GM23338 (cell line): ENCODE data around the gene NRP2. TPM values are rescaled to one million over a fixed set of nuclear protein-coding genes. Genes with fewer than 3 reads are reported as not detected.

Source experiments
- ATAC-seq: fragments of 200-7000 bp; cut with Tn5 transposase; 3 replicates; pipeline ENCODE4 v1.9.1; 2020
- DNase-seq: peaks from one replicate; pipeline ENCODE4 v3.0.0-alpha.2; 2015; ENCODE audit warnings: low spot score
- H2AFZ ChIP-seq: fragments of 200-600 bp; sonication (generic); 2 replicates; pipeline ENCODE4 v1.8.0; 2016; ENCODE audit warnings: antibody characterized with exemption, mild to moderate bottlenecking, moderate library complexity
- H3F3A ChIP-seq: fragments of 200-600 bp; sonication (generic); replicated peaks from 2 replicates; pipeline ENCODE4 v1.8.0; 2017; ENCODE audit warnings: antibody characterized with exemption, mixed run types, low read depth
- H3K27ac ChIP-seq: fragments of 200-600 bp; sonication (generic); 2 replicates; pipeline ENCODE4 v1.6.1; 2016; ENCODE audit warnings: low read depth
- H3K27me3 ChIP-seq: fragments of 200-600 bp; sonication (generic); 2 replicates; pipeline ENCODE4 v1.8.0; 2016; ENCODE audit warnings: mild to moderate bottlenecking, mixed run types, moderate library complexity; ENCODE audit not compliant: insufficient read depth
- H3K36me3 ChIP-seq: fragments of 200-600 bp; sonication (generic); 2 replicates; pipeline ENCODE4 v1.8.0; 2016; ENCODE audit warnings: mild to moderate bottlenecking; ENCODE audit not compliant: insufficient read depth
- H3K4me1 ChIP-seq: fragments of 200-600 bp; sonication (generic); 2 replicates; pipeline ENCODE4 v1.8.0; 2016; ENCODE audit warnings: mild to moderate bottlenecking, moderate library complexity; ENCODE audit not compliant: insufficient read depth
- H3K4me2 ChIP-seq: fragments of 200-600 bp; sonication (generic); 2 replicates; pipeline ENCODE4 v1.7.1; 2017; ENCODE audit warnings: mixed run types
- H3K4me3 ChIP-seq: fragments of 200-600 bp; sonication (generic); 2 replicates; pipeline ENCODE4 v1.6.1; 2016; ENCODE audit warnings: mixed run types
- H3K79me2 ChIP-seq: fragments of 200-600 bp; sonication (generic); replicated peaks from 2 replicates; pipeline ENCODE4 v1.8.0; 2017; ENCODE audit warnings: mild to moderate bottlenecking; ENCODE audit not compliant: insufficient read depth
- H3K9me2 ChIP-seq: fragments of 200-600 bp; sonication (generic); 2 replicates; pipeline ENCODE4 v1.8.0; 2017; ENCODE audit not compliant: insufficient read depth
- H4K20me1 ChIP-seq: fragments of 200-600 bp; sonication (generic); replicated peaks from 2 replicates; pipeline ENCODE4 v1.8.0; 2017; ENCODE audit warnings: mild to moderate bottlenecking; ENCODE audit not compliant: insufficient read depth
- H3K27ac Mint-ChIP-seq: 2 replicates; pipeline ENCODE4 v1.8.0; 2020; ENCODE audit warnings: inconsistent platforms, mild to moderate bottlenecking, moderate library complexity, mixed read lengths
- H3K27me3 Mint-ChIP-seq: 3 replicates; pipeline ENCODE4 v1.8.0; 2022; ENCODE audit warnings: low read depth, mild to moderate bottlenecking, moderate library complexity, mixed read lengths, inconsistent platforms; ENCODE audit not compliant: insufficient read depth, poor library complexity
- H3K36me3 Mint-ChIP-seq: 3 replicates; pipeline ENCODE4 v1.8.0; 2021; ENCODE audit warnings: low read depth, mild to moderate bottlenecking, inconsistent platforms, moderate library complexity, mixed read lengths
- H3K4me1 Mint-ChIP-seq: 3 replicates; pipeline ENCODE4 v1.8.0; 2020; ENCODE audit warnings: mild to moderate bottlenecking, inconsistent platforms, mixed read lengths
- H3K4me3 Mint-ChIP-seq: 3 replicates; pipeline ENCODE4 v1.8.0; 2021; ENCODE audit warnings: moderate library complexity, mild to moderate bottlenecking, inconsistent platforms, mixed read lengths
- H3K9me3 Mint-ChIP-seq: 3 replicates; pipeline ENCODE4 v1.8.0; 2020; ENCODE audit warnings: moderate library complexity, mild to moderate bottlenecking, inconsistent platforms, mixed read lengths
- CREB1 ChIP-seq: fragments of 250-450 bp; sonication (Bioruptor Pico); IDR thresholded peaks from 2 replicates; pipeline ENCODE4 v1.5.0; 2020; ENCODE audit warnings: low read depth, mild to moderate bottlenecking, moderate library complexity
- EZH2phosphoT487 ChIP-seq: fragments of 200-600 bp; sonication (generic); IDR thresholded peaks from one replicate; pipeline ENCODE4 v1.8.1; 2018; ENCODE audit warnings: antibody characterized with exemption; ENCODE audit not compliant: unreplicated experiment
- JUNB ChIP-seq: IDR thresholded peaks from one replicate; pipeline ENCODE4 v1.6.1; 2016; ENCODE audit warnings: antibody characterized with exemption; ENCODE audit not compliant: unreplicated experiment
- NANOG ChIP-seq: IDR thresholded peaks from 2 replicates; pipeline ENCODE4 v1.6.1; 2016; ENCODE audit warnings: antibody characterized with exemption, borderline replicate concordance
- POLR2AphosphoS5 ChIP-seq: IDR thresholded peaks from 2 replicates; pipeline ENCODE4 v1.6.1; 2016; ENCODE audit warnings: antibody characterized with exemption, low read depth
- STAT1 ChIP-seq: IDR thresholded peaks from one replicate; pipeline ENCODE4 v1.6.1; 2016; ENCODE audit warnings: antibody characterized with exemption; ENCODE audit not compliant: unreplicated experiment
- ZNF114 ChIP-seq: fragments of 250-450 bp; sonication (Bioruptor Pico); IDR thresholded peaks from 2 replicates; pipeline ENCODE4 v1.5.0; 2020; ENCODE audit warnings: mild to moderate bottlenecking, moderate library complexity
- ZNF331 ChIP-seq: fragments of 250-450 bp; sonication (Bioruptor Pico); IDR thresholded peaks from 2 replicates; pipeline ENCODE4 v1.5.0; 2020; ENCODE audit warnings: low read depth, mild to moderate bottlenecking, moderate library complexity
- polyA plus RNA-seq: library from polyadenylated mRNA; unstranded; fragments of >200 nt; fragmentation: Nextera tagmentation; extraction: Ambion mirVana; gene quantifications from 2 replicates; pipeline ENCODE4 v1.2.1, GENCODE V29; 2016
- total RNA-seq: library from RNA; depleted of rRNA; stranded (reverse); fragments of >200 nt; shearing (Covaris generic); gene quantifications from 2 replicates; pipeline ENCODE4 v1.2.3, GENCODE V29; 2014
- TF ChIP-seq, protein P1 (sequence below): IDR thresholded peaks from 2 replicates; pipeline ENCODE4 v1.6.1; 2016; ENCODE audit warnings: antibody characterized with exemption
- TF ChIP-seq, protein P2 (sequence below): IDR thresholded peaks from one replicate; pipeline ENCODE4 v1.6.1; 2018; ENCODE audit warnings: antibody characterized with exemption; ENCODE audit not compliant: unreplicated experiment
- TF ChIP-seq, protein P3 (sequence below), 2 experiments: fragments of 200-600 bp in 1 of 2; sonication (generic) in 1 of 2; conservative IDR thresholded peaks; 2 replicates each; pipeline versions ENCODE4 v1.5.1 to v1.6.1; 2016 to 2017; ENCODE audit warnings: antibody characterized with exemption in 2 of 2, low read depth in 2 of 2, mild to moderate bottlenecking in 2 of 2, moderate library complexity in 1 of 2

NRP2 gene
- total and polyA plus RNA-seq, 2 experiments from 2014 or later: 18.4 to 22.0 TPM

DNA sequence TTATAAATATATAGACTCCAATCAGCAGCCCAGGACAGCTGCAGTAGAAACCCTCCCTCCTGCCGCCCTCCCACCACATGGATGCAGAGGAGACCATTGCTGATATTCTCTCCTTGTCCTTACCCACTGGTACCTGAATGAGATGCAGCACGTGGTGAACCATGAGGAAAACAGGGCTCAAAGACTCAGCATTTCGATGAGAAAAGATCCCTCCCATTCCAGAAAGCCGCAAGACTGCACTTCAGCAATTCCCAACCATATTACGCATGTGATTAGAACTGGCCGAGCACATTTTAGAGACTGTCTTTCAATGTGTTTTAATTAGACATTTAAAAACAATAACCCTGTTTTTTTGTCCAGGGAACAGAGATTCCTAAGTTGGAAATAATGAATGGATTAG lies 125.5 kb downstream of the NRP2 start:
- H3K27me3 ChIP-seq: no peaks in the 10 kb centered on the region
- H3K79me2 ChIP-seq: no peaks in the 10 kb centered on the region
- no peak overlapping the region for H3K27ac Mint-ChIP-seq
- no peak overlapping the region for H2AFZ ChIP-seq
- no peak overlapping the region for H3K4me3 ChIP-seq
- peaks cover 9% of the 10 kb centered on the region for H3K4me1 Mint-ChIP-seq
- H3K27ac ChIP-seq: no peak overlapping the region
- H3K4me3 Mint-ChIP-seq: no peak overlapping the region
- ATAC-seq: no peak
- H3K36me3 ChIP-seq: no peaks in the 10 kb centered on the region
- no peaks in the 10 kb centered on the region; the same call in 1 of the 2 replicates for H3K9me2 ChIP-seq
- DNase-seq: no peak
- H3K9me3 Mint-ChIP-seq: no peaks in the 10 kb centered on the region
- no peak overlapping the region for H3K4me2 ChIP-seq
- no peaks in the 10 kb centered on the region for H3K36me3 Mint-ChIP-seq
- H3K4me1 ChIP-seq: no peaks in the 10 kb centered on the region
- no peaks in the 10 kb centered on the region for H4K20me1 ChIP-seq
- peaks cover 7% of the 10 kb centered on the region for H3K27me3 Mint-ChIP-seq
- no peak for TF ChIP-seq ZNF331
- no peak for TF ChIP-seq POLR2AphosphoS5
- no peak for TF ChIP-seq NANOG
- no peak for TF ChIP-seq CREB1 (CRISPR knock-in tag)
- TF ChIP-seq JUNB: no peak
- TF ChIP-seq EZH2phosphoT487: no peak
- TF ChIP-seq, protein P1, sequence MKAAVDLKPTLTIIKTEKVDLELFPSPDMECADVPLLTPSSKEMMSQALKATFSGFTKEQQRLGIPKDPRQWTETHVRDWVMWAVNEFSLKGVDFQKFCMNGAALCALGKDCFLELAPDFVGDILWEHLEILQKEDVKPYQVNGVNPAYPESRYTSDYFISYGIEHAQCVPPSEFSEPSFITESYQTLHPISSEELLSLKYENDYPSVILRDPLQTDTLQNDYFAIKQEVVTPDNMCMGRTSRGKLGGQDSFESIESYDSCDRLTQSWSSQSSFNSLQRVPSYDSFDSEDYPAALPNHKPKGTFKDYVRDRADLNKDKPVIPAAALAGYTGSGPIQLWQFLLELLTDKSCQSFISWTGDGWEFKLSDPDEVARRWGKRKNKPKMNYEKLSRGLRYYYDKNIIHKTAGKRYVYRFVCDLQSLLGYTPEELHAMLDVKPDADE: no peak
- TF ChIP-seq, protein P2, sequence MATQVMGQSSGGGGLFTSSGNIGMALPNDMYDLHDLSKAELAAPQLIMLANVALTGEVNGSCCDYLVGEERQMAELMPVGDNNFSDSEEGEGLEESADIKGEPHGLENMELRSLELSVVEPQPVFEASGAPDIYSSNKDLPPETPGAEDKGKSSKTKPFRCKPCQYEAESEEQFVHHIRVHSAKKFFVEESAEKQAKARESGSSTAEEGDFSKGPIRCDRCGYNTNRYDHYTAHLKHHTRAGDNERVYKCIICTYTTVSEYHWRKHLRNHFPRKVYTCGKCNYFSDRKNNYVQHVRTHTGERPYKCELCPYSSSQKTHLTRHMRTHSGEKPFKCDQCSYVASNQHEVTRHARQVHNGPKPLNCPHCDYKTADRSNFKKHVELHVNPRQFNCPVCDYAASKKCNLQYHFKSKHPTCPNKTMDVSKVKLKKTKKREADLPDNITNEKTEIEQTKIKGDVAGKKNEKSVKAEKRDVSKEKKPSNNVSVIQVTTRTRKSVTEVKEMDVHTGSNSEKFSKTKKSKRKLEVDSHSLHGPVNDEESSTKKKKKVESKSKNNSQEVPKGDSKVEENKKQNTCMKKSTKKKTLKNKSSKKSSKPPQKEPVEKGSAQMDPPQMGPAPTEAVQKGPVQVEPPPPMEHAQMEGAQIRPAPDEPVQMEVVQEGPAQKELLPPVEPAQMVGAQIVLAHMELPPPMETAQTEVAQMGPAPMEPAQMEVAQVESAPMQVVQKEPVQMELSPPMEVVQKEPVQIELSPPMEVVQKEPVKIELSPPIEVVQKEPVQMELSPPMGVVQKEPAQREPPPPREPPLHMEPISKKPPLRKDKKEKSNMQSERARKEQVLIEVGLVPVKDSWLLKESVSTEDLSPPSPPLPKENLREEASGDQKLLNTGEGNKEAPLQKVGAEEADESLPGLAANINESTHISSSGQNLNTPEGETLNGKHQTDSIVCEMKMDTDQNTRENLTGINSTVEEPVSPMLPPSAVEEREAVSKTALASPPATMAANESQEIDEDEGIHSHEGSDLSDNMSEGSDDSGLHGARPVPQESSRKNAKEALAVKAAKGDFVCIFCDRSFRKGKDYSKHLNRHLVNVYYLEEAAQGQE: no peak
- no peak for TF ChIP-seq STAT1
- no peak for TF ChIP-seq ZNF114 (CRISPR knock-in tag)
- TF ChIP-seq, protein P3, sequence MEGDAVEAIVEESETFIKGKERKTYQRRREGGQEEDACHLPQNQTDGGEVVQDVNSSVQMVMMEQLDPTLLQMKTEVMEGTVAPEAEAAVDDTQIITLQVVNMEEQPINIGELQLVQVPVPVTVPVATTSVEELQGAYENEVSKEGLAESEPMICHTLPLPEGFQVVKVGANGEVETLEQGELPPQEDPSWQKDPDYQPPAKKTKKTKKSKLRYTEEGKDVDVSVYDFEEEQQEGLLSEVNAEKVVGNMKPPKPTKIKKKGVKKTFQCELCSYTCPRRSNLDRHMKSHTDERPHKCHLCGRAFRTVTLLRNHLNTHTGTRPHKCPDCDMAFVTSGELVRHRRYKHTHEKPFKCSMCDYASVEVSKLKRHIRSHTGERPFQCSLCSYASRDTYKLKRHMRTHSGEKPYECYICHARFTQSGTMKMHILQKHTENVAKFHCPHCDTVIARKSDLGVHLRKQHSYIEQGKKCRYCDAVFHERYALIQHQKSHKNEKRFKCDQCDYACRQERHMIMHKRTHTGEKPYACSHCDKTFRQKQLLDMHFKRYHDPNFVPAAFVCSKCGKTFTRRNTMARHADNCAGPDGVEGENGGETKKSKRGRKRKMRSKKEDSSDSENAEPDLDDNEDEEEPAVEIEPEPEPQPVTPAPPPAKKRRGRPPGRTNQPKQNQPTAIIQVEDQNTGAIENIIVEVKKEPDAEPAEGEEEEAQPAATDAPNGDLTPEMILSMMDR (conservative IDR thresholded peaks at IDR 0.05; ENCODE audit: low read depth in 2 of 2): no peak
- no peaks in the 10 kb centered on the region for H3F3A ChIP-seq
